Trophoblast cell (in vitro differentiated cells and primary cell): ENCODE results near the gene SOCS3.

ENCODE experiments used
- DNase-seq, 2 donors: peaks; one replicate each; pipeline ENCODE4 v3.0.0-alpha.2; 2016
- H2AFZ ChIP-seq: 2 replicates; pipeline ENCODE4 v1.6.1; 2013; ENCODE audit warnings: low read length, moderate library complexity, mild to moderate bottlenecking; ENCODE audit not compliant: insufficient read depth, poor library complexity
- H2AK5ac ChIP-seq: 2 replicates; pipeline ENCODE4 v1.6.1; 2013; ENCODE audit warnings: mild to moderate bottlenecking, low read length
- H2BK120ac ChIP-seq: 2 replicates; pipeline ENCODE4 v1.6.1; 2013; ENCODE audit warnings: low read length, mild to moderate bottlenecking, moderate library complexity; ENCODE audit not compliant: insufficient read depth, poor library complexity
- H2BK12ac ChIP-seq: 2 replicates; pipeline ENCODE4 v1.6.1; 2013; ENCODE audit warnings: mild to moderate bottlenecking, low read length, moderate library complexity
- H2BK5ac ChIP-seq: 2 replicates; pipeline ENCODE4 v1.6.1; 2013; ENCODE audit warnings: low read length, low read depth, moderate library complexity, mild to moderate bottlenecking; ENCODE audit not compliant: poor library complexity
- H3K14ac ChIP-seq: 2 replicates; pipeline ENCODE4 v1.6.1; 2013; ENCODE audit warnings: mild to moderate bottlenecking, low read length
- H3K18ac ChIP-seq: 2 replicates; pipeline ENCODE4 v1.6.1; 2013; ENCODE audit warnings: mild to moderate bottlenecking, low read length
- H3K23ac ChIP-seq: 2 replicates; pipeline ENCODE4 v1.6.1; 2013; ENCODE audit warnings: low read length
- H3K27ac ChIP-seq: 2 replicates; pipeline ENCODE4 v1.5.1; 2013; ENCODE audit warnings: low read depth, mild to moderate bottlenecking, inconsistent platforms, low read length, moderate library complexity
- H3K27me3 ChIP-seq: 2 replicates; pipeline ENCODE4 v1.6.1; 2013; ENCODE audit warnings: inconsistent platforms, mild to moderate bottlenecking, low read length, moderate library complexity; ENCODE audit not compliant: insufficient read depth
- H3K36me3 ChIP-seq, 2 experiments: 1 replicate in 1 of 2; 2 replicates in 1 of 2; pipeline ENCODE4 v1.6.1; 2013; ENCODE audit warnings: low read length in 2 of 2, mild to moderate bottlenecking in 2 of 2, moderate library complexity in 1 of 2; ENCODE audit not compliant: insufficient read depth in 2 of 2, control insufficient read depth in 1 of 2
- H3K4ac ChIP-seq: 2 replicates; pipeline ENCODE4 v1.6.1; 2013; ENCODE audit warnings: low read depth, mild to moderate bottlenecking, low read length, moderate library complexity
- H3K4me1 ChIP-seq, 2 experiments: 1 replicate in 1 of 2; 2 replicates in 1 of 2; pipeline ENCODE4 v1.6.1; 2013; ENCODE audit warnings: low read length in 2 of 2, mild to moderate bottlenecking in 2 of 2, moderate library complexity in 1 of 2; ENCODE audit not compliant: insufficient read depth in 2 of 2, control insufficient read depth in 1 of 2
- H3K4me2 ChIP-seq: 2 replicates; pipeline ENCODE4 v1.6.1; 2013; ENCODE audit warnings: inconsistent platforms, mild to moderate bottlenecking, low read length, moderate library complexity
- H3K4me3 ChIP-seq: 2 replicates; pipeline ENCODE4 v1.5.1; 2013; ENCODE audit warnings: mild to moderate bottlenecking, low read depth, low read length, inconsistent platforms
- H3K79me1 ChIP-seq: one replicate; pipeline ENCODE4 v1.6.1; 2013; ENCODE audit warnings: low read length
- H3K79me2 ChIP-seq: 2 replicates; pipeline ENCODE4 v1.6.1; 2013; ENCODE audit warnings: low read length, mild to moderate bottlenecking; ENCODE audit not compliant: control insufficient read depth, insufficient read depth, poor library complexity
- H3K9ac ChIP-seq: 2 replicates; pipeline ENCODE4 v1.6.1; 2013; ENCODE audit warnings: mild to moderate bottlenecking, low read length
- H3K9me3 ChIP-seq: 2 replicates; pipeline ENCODE4 v1.6.1; 2013; ENCODE audit warnings: low read depth, mild to moderate bottlenecking, control low read depth, inconsistent platforms, low read length; ENCODE audit not compliant: insufficient read depth
- H4K12ac ChIP-seq: 2 replicates; pipeline ENCODE4 v1.6.1; 2013; ENCODE audit warnings: low read depth, mild to moderate bottlenecking, low read length, moderate library complexity
- H4K8ac ChIP-seq: 2 replicates; pipeline ENCODE4 v1.6.1; 2013; ENCODE audit warnings: low read depth, mild to moderate bottlenecking, low read length, moderate library complexity
- H4K91ac ChIP-seq: one replicate; pipeline ENCODE4 v1.6.1; 2013; ENCODE audit warnings: low read depth, mild to moderate bottlenecking, low read length, moderate library complexity
- WGBS: extraction: QIAGEN DNeasy Blood & Tissue Kit; methylation state at CpG from one replicate; pipeline ENCODE4 v1.1.7; 2013; ENCODE audit warnings: missing lambda C conversion rate; ENCODE audit not compliant: insufficient read length, insufficient coverage; ENCODE audit errors: extremely low coverage; 5-methylcytosine and 5-hydroxymethylcytosine counted together

Gene SOCS3

DNA sequence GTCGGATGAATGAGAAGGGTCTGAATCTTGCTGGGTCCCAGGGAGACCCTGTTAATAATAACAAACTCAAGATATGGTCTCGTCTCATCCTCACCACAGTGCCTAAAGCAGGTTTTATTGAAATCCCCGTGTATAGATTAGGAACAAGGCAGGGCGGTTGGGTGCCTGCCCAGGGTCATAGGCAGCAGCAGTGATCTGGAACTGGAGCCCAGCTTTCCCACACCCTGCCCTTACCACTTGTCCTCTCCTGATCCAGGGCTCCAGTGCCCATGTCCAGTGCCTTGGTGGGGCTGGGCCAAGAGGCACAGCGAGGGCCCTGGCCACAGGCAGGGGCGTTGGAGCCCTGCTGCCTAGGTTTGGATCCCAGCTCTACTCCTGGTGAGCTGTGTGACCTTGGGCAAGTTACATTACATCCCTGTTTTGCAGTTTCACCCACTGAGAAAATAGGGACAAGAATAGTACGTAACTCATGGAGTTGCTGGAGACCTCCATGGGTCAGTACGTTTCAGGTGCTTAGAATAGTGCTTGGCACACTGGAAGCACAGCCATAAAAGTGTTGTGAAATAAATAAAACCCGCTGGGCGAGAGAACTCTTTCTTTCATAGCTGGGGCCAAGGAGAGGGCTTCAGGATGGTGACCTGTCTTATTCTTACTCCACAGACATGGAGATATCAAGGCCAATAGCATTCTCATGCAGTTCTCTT lies 13.9 kb downstream of the SOCS3 start:
- Histone ChIP-seq H3K14ac (no peak overlapping the region), H3K4ac (no peak overlapping the region), H4K91ac (no peak overlapping the region), H3K27me3 (no peaks in the 10 kb centered on the region), H3K36me3 (no peaks in the 10 kb centered on the region), H3K9me3 (no peaks in the 10 kb centered on the region), H3K23ac (no peak overlapping the region), H2BK5ac (no peak overlapping the region), H3K18ac (no peak overlapping the region), H2AFZ (no peak overlapping the region), H3K79me2 (no peaks in the 10 kb centered on the region), H2BK120ac (peak overlapping the region; percentile 40), H3K4me3 (no peak overlapping the region), H3K27ac (no peak overlapping the region), H4K12ac (no peak overlapping the region), H3K79me1 (peaks cover 9% of the 10 kb centered on the region), H2AK5ac (peak overlapping the region; percentile 66), H3K9ac (no peak overlapping the region), H4K8ac (no peak overlapping the region), H3K4me2 (no peak overlapping the region), H2BK12ac (no peak overlapping the region), H3K4me1 (peaks cover 9 to 15% of the 10 kb centered on the region in 2 experiments)
- no peak for DNase-seq
- no CpG with 5 or more reads among the region's 10 CpGs for WGBS

GRCh38 chr17:78345172-78345571 lies 14.7 kb downstream of the SOCS3 start:
- Histone ChIP-seq H3K9ac (no peak overlapping the region), H2BK5ac (no peak overlapping the region), H2BK12ac (no peak overlapping the region), H3K4me3 (no peak overlapping the region), H3K18ac (no peak overlapping the region), H3K27ac (no peak overlapping the region), H3K79me2 (no peaks in the 10 kb centered on the region), H3K79me1 (peaks cover 9% of the 10 kb centered on the region), H3K9me3 (no peaks in the 10 kb centered on the region), H3K4me1 (peaks cover 9 to 15% of the 10 kb centered on the region in 2 experiments), H3K27me3 (no peaks in the 10 kb centered on the region), H4K91ac (no peak overlapping the region), H3K14ac (no peak overlapping the region), H2BK120ac (no peak overlapping the region), H2AFZ (no peak overlapping the region), H4K12ac (no peak overlapping the region), H3K4me2 (no peak overlapping the region), H3K23ac (no peak overlapping the region), H2AK5ac (peak overlapping the region; percentile 36), H4K8ac (no peak overlapping the region), H3K4ac (no peak overlapping the region), H3K36me3 (no peaks in the 10 kb centered on the region)
- WGBS: no CpG with 5 or more reads among the region's 8 CpGs
- DNase-seq: no peak

DNA sequence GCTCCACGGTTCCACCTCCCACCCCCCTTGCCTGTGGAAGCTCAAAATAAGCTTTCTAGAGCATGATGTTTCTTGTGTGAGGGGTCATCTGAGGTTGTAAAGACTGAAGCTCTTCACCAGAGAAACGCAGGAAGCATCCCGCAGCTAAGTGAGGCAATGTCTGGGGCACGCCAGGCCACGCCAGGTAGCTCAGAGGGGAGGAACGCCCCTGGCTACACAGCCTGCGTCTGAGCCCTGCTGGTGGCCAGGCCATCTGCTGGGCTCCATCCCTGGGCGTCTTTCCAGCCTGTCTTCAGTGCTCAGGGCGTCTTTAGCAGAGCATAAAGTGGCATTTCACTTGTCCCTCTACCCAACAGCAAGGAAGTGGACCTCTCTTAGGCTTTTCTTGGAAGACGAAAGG lies 15.2 kb downstream of the SOCS3 start:
- H3K9me3 ChIP-seq: no peaks in the 10 kb centered on the region
- no peak overlapping the region for H4K8ac ChIP-seq
- H3K4me1 ChIP-seq: peaks cover 9 to 15% of the 10 kb centered on the region in 2 experiments
- no peak overlapping the region for H3K14ac ChIP-seq
- H3K4me2 ChIP-seq: no peak overlapping the region
- WGBS: no CpG with 5 or more reads among the region's 10 CpGs
- H3K9ac ChIP-seq: no peak overlapping the region
- H2AFZ ChIP-seq: no peak overlapping the region
- no peak overlapping the region for H2BK120ac ChIP-seq
- no peak overlapping the region for H3K18ac ChIP-seq
- H4K12ac ChIP-seq: no peak overlapping the region
- no peak overlapping the region for H3K23ac ChIP-seq
- no peak overlapping the region for H2BK5ac ChIP-seq
- no peak overlapping the region for H3K4me3 ChIP-seq
- no peak overlapping the region for H4K91ac ChIP-seq
- H3K36me3 ChIP-seq: no peaks in the 10 kb centered on the region
- H2BK12ac ChIP-seq: no peak overlapping the region
- H3K4ac ChIP-seq: no peak overlapping the region
- H3K79me2 ChIP-seq: no peaks in the 10 kb centered on the region
- no peaks in the 10 kb centered on the region for H3K27me3 ChIP-seq
- H2AK5ac ChIP-seq: no peak overlapping the region
- no peak overlapping the region for H3K27ac ChIP-seq
- peak; percentile 97 to 98 for DNase-seq
- peaks cover 9% of the 10 kb centered on the region for H3K79me1 ChIP-seq

- peaks cover 9% of the 10 kb centered on the region for H3K79me1 ChIP-seq
- H3K4me2 ChIP-seq: no peak overlapping the region
- H3K9ac ChIP-seq: no peak overlapping the region
- H3K79me2 ChIP-seq: no peaks in the 10 kb centered on the region
- no peaks in the 10 kb centered on the region for H3K27me3 ChIP-seq
- no peak overlapping the region for H3K14ac ChIP-seq
- H2BK120ac ChIP-seq: no peak overlapping the region
- no peak overlapping the region for H2AFZ ChIP-seq
- no peaks in the 10 kb centered on the region for H3K36me3 ChIP-seq
- H3K27ac ChIP-seq: no peak overlapping the region
- no peak overlapping the region for H4K8ac ChIP-seq
- no peak overlapping the region for H3K18ac ChIP-seq
- H4K91ac ChIP-seq: no peak overlapping the region
- H2BK5ac ChIP-seq: no peak overlapping the region
- no peak overlapping the region for H3K23ac ChIP-seq
- H3K4me3 ChIP-seq: no peak overlapping the region
- peaks cover 9 to 15% of the 10 kb centered on the region in 2 experiments for H3K4me1 ChIP-seq
- peak; percentile 80 to 86 for DNase-seq
- WGBS: no CpG with 5 or more reads among the region's 19 CpGs
- H4K12ac ChIP-seq: no peak overlapping the region
- no peak overlapping the region for H3K4ac ChIP-seq
- H2BK12ac ChIP-seq: no peak overlapping the region
- no peak overlapping the region for H2AK5ac ChIP-seq
- no peaks in the 10 kb centered on the region for H3K9me3 ChIP-seq
Measured at GRCh38 chr17:78343543-78344201, 16.2 kb downstream of the SOCS3 start.
